CD4-positive, CD25-positive, alpha-beta regulatory T cell (primary cell): ENCODE measurements around the gene KLF1. TPM values are rescaled to one million over a fixed set of nuclear protein-coding genes. Genes with fewer than 3 reads are reported as not detected.

Source experiments
- ATAC-seq, 2 donors: fragments of 150-1000 bp; cut with Tn5 transposase; one replicate each; pipeline ENCODE4 v1.10.0; 2021; ENCODE audit warnings: low read depth in 2 of 2, moderate number of reproducible peaks in 2 of 2, moderate library complexity in 1 of 2
- DNase-seq, 3 donors: peaks; one replicate each; pipeline versions ENCODE4 v3.0.0 to v3.0.0-alpha.2; 2012 to 2022; ENCODE audit warnings: mixed read lengths in 1 of 3
- H3K27ac ChIP-seq: one replicate; pipeline ENCODE4 v1.7.0; 2013; ENCODE audit warnings: mild to moderate bottlenecking, low read length; ENCODE audit not compliant: insufficient read depth, poor library complexity, severe bottlenecking
- H3K27me3 ChIP-seq: one replicate; pipeline ENCODE4 v1.7.0; 2013; ENCODE audit warnings: low read length; ENCODE audit not compliant: control insufficient read depth, insufficient read depth
- H3K36me3 ChIP-seq: one replicate; pipeline ENCODE4 v1.7.0; 2013; ENCODE audit warnings: mild to moderate bottlenecking, low read length, moderate library complexity; ENCODE audit not compliant: control insufficient read depth, insufficient read depth
- H3K4me1 ChIP-seq: 2 replicates; pipeline ENCODE4 v1.7.0; 2013; ENCODE audit warnings: mild to moderate bottlenecking, low read length; ENCODE audit not compliant: insufficient read depth, control insufficient read depth, poor library complexity, severe bottlenecking
- H3K4me3 ChIP-seq: one replicate; pipeline ENCODE4 v1.7.0; 2013; ENCODE audit warnings: low read depth, mild to moderate bottlenecking, low read length, moderate library complexity
- H3K9me3 ChIP-seq, 2 experiments: 1 replicate in 1 of 2; 2 replicates in 1 of 2; pipeline ENCODE4 v1.7.0; 2013; ENCODE audit warnings: low read length in 2 of 2, mild to moderate bottlenecking in 1 of 2, moderate library complexity in 1 of 2; ENCODE audit not compliant: control insufficient read depth in 2 of 2
- H3K27ac Mint-ChIP-seq, 3 donors: one replicate each; pipeline ENCODE4 v1.8.0; 2020 to 2022; ENCODE audit warnings: mild to moderate bottlenecking in 3 of 3, mixed read lengths in 3 of 3, moderate library complexity in 2 of 3
- H3K27me3 Mint-ChIP-seq: one replicate; pipeline ENCODE4 v1.8.0; 2022; ENCODE audit warnings: mild to moderate bottlenecking, mixed read lengths
- H3K36me3 Mint-ChIP-seq: one replicate; pipeline ENCODE4 v1.8.0; 2020; ENCODE audit warnings: mixed read lengths
- H3K4me1 Mint-ChIP-seq, 4 donors: one replicate each; pipeline ENCODE4 v1.8.0; 2020 to 2022; ENCODE audit warnings: mixed read lengths in 4 of 4, mild to moderate bottlenecking in 1 of 4
- H3K4me3 Mint-ChIP-seq, 4 donors: one replicate each; pipeline ENCODE4 v1.8.0; 2020 to 2022; ENCODE audit warnings: mild to moderate bottlenecking in 4 of 4, mixed read lengths in 4 of 4, moderate library complexity in 3 of 4
- H3K9me3 Mint-ChIP-seq, 7 donors: one replicate each; pipeline ENCODE4 v1.8.0; 2020 to 2022; ENCODE audit warnings: mixed read lengths in 7 of 7, mild to moderate bottlenecking in 3 of 7, moderate library complexity in 2 of 7
- polyA plus RNA-seq, 4 donors: library from polyadenylated mRNA; unstranded; fragments of 300-500 nt; fragmentation: Illumina TruSeq; gene quantifications; one replicate each; pipeline ENCODE4 v1.2.3, GENCODE V29; 2021
- total RNA-seq: library from RNA; stranded (reverse); gene quantifications from one replicate; pipeline ENCODE4 v1.2.3, GENCODE V29; 2022

KLF1 gene
- total and polyA plus RNA-seq, 5 donors from 2014 or later, result 0.23 TPM; not detected in 4

GRCh38 chr19:12864721-12865715 lies 22.0 kb downstream of the KLF1 start:
- Histone ChIP-seq H3K4me1 (peaks cover 13% of the 10 kb centered on the region), H3K9me3 (no peaks in the 10 kb centered on the region), H3K36me3 (no peaks in the 10 kb centered on the region), H3K4me3 (no peak overlapping the region), H3K27me3 (no peaks in the 10 kb centered on the region), H3K27ac (no peak overlapping the region)
- no peaks in the 10 kb centered on the region for H3K9me3 Mint-ChIP-seq
- H3K36me3 Mint-ChIP-seq, result no peaks in the 10 kb centered on the region
- no peak for DNase-seq
- H3K4me3 Mint-ChIP-seq, result peak overlapping the region in 3 of 4 donors; percentile 43 to 67 (median 59)
- peaks cover 22% of the 10 kb centered on the region for H3K27me3 Mint-ChIP-seq
- H3K4me1 Mint-ChIP-seq, result peaks cover 0 to 14% (median 3%) of the 10 kb centered on the region in 4 donors
- ATAC-seq, result no peak
- peak overlapping the region in 1 of 3 donors; percentile 32 for H3K27ac Mint-ChIP-seq

- no peaks in the 10 kb centered on the region for H3K9me3 ChIP-seq
- H3K27ac Mint-ChIP-seq, result no peak overlapping the region
- H3K4me3 ChIP-seq, result no peak overlapping the region
- H3K27me3 ChIP-seq, result no peaks in the 10 kb centered on the region
- DNase-seq, result no peak
- no peaks in the 10 kb centered on the region for H3K36me3 ChIP-seq
- peak overlapping the region in 1 of 4 donors; percentile 67 for H3K4me3 Mint-ChIP-seq
- ATAC-seq, result no peak
- H3K9me3 Mint-ChIP-seq, result no peaks in the 10 kb centered on the region
- H3K4me1 Mint-ChIP-seq, result peaks cover 0 to 12% (median 3%) of the 10 kb centered on the region in 4 donors
- H3K36me3 Mint-ChIP-seq, result no peaks in the 10 kb centered on the region
- H3K27me3 Mint-ChIP-seq, result peaks cover 25% of the 10 kb centered on the region
- peaks cover 13% of the 10 kb centered on the region for H3K4me1 ChIP-seq
- no peak overlapping the region for H3K27ac ChIP-seq
These were observed 22.9 kb downstream of the KLF1 start for GRCh38 chr19:12864143-12864542.

- ATAC-seq (no peak), DNase-seq (no peak)
- Mint-ChIP-seq H3K4me3 (no peak overlapping the region), H3K27ac (no peak overlapping the region), H3K27me3 (peaks cover 15% of the 10 kb centered on the region), H3K36me3 (no peaks in the 10 kb centered on the region), H3K9me3 (peaks cover 0 to 9% (median 3%) of the 10 kb centered on the region in 7 donors), H3K4me1 (no peaks in the 10 kb centered on the region)
- Histone ChIP-seq H3K4me3 (no peak overlapping the region), H3K27me3 (peaks cover 2% of the 10 kb centered on the region), H3K27ac (no peak overlapping the region), H3K9me3 (peaks cover 0 to 9% of the 10 kb centered on the region in 2 experiments), H3K36me3 (no peaks in the 10 kb centered on the region), H3K4me1 (no peaks in the 10 kb centered on the region)
These were observed 27.5 kb downstream of the KLF1 start for GRCh38 chr19:12859546-12859945.

- H3K9me3 ChIP-seq, result peaks cover 0 to 9% of the 10 kb centered on the region in 2 experiments
- H3K4me3 Mint-ChIP-seq, result no peak overlapping the region
These were observed 28.7 kb downstream of the KLF1 start for GRCh38 chr19:12858041-12858928.

GRCh38 chr19:12856653-12857052 lies 30.3 kb downstream of the KLF1 start:
- Histone ChIP-seq H3K4me1 (no peaks in the 10 kb centered on the region), H3K27ac (no peak overlapping the region), H3K27me3 (peaks cover 2% of the 10 kb centered on the region), H3K9me3 (peaks cover 0 to 9% of the 10 kb centered on the region in 2 experiments), H3K4me3 (no peak overlapping the region), H3K36me3 (no peaks in the 10 kb centered on the region)
- Mint-ChIP-seq H3K36me3 (no peaks in the 10 kb centered on the region), H3K9me3 (peaks cover 0 to 9% (median 3%) of the 10 kb centered on the region in 7 donors), H3K27me3 (peaks cover 7% of the 10 kb centered on the region), H3K4me1 (no peaks in the 10 kb centered on the region), H3K4me3 (no peak overlapping the region), H3K27ac (no peak overlapping the region)
- no peak for DNase-seq
- no peak for ATAC-seq

More at GRCh38 chr19:12858041-12858928, 28.7 kb downstream of the KLF1 start:
- Mint-ChIP-seq H3K27me3 (peaks cover 12% of the 10 kb centered on the region), H3K36me3 (no peaks in the 10 kb centered on the region), H3K27ac (peak overlapping the region in 1 of 3 donors; percentile 26), H3K4me1 (no peaks in the 10 kb centered on the region), H3K9me3 (peaks cover 0 to 9% (median 3%) of the 10 kb centered on the region in 7 donors)
- Histone ChIP-seq H3K27me3 (peaks cover 2% of the 10 kb centered on the region), H3K4me1 (no peaks in the 10 kb centered on the region), H3K27ac (no peak overlapping the region), H3K4me3 (no peak overlapping the region), H3K36me3 (no peaks in the 10 kb centered on the region)
- no peak for ATAC-seq
- DNase-seq, result no peak

- H3K4me1 ChIP-seq, result peaks cover 9% of the 10 kb centered on the region
- H3K4me3 Mint-ChIP-seq, result peak overlapping the region in 1 of 4 donors; percentile 26
- no peak overlapping the region for H3K4me3 ChIP-seq
- H3K9me3 ChIP-seq, result no peaks in the 10 kb centered on the region
- H3K27me3 Mint-ChIP-seq, result peaks cover 36% of the 10 kb centered on the region
- no peaks in the 10 kb centered on the region for H3K36me3 ChIP-seq
- H3K36me3 Mint-ChIP-seq, result no peaks in the 10 kb centered on the region
- peaks cover 0 to 2% (median 0%) of the 10 kb centered on the region in 7 donors for H3K9me3 Mint-ChIP-seq
- peaks cover 0 to 10% (median 0%) of the 10 kb centered on the region in 4 donors for H3K4me1 Mint-ChIP-seq
- peak; percentile 90 to 93 for ATAC-seq
- DNase-seq, result peak; percentile 67 to 72 (median 71)
- H3K27me3 ChIP-seq, result peaks cover 10% of the 10 kb centered on the region
- H3K27ac Mint-ChIP-seq, result peak overlapping the region in 1 of 3 donors; percentile 38
- no peak overlapping the region for H3K27ac ChIP-seq
These were observed 39.6 kb downstream of the KLF1 start for GRCh38 chr19:12847159-12848139.
